ENCODE measurements around the gene RAB20. TPM values are rescaled to one million over a fixed set of nuclear protein-coding genes. Genes with fewer than 3 reads are reported as not detected.

The RAB20 gene
- total RNA-seq, 1 experiment from 2014 or later: 10.6 TPM

- no peak for ATAC-seq
- Histone ChIP-seq H3K4me1 (ENCODE audit: control insufficient read depth in 1 of 2, insufficient read depth in 2 of 2, low read length in 2 of 2) (peaks cover 52 to 53% of the 10 kb centered on the region in 2 experiments), H3K9me3 (ENCODE audit: control insufficient read depth in 1 of 2, insufficient read depth in 1 of 2, low read depth in 1 of 2, low read length in 2 of 2) (no peaks in the 10 kb centered on the region), H4K20me1 (ENCODE audit: insufficient read depth) (no peaks in the 10 kb centered on the region), H2AFZ (ENCODE audit: low read depth, low read length, poor library complexity, severe bottlenecking) (no peak overlapping the region), H3K36me3 (ENCODE audit: control insufficient read depth in 1 of 2, insufficient read depth in 2 of 2, low read length in 2 of 2) (no peaks in the 10 kb centered on the region), H3K27ac (ENCODE audit: low read depth, low read length) (no peak overlapping the region), H3K9ac (ENCODE audit: low read length) (no peak overlapping the region), H3K4me2 (ENCODE audit: low read length) (no peak overlapping the region), H3K79me2 (ENCODE audit: insufficient read depth, low read length) (no peaks in the 10 kb centered on the region; the same call in 1 of the 2 replicates), H3K9me2 (ENCODE audit: insufficient read depth) (no peaks in the 10 kb centered on the region), H3K4me3 (replicated peaks in 1 of 2; ENCODE audit: low read depth in 1 of 2, low read length in 2 of 2) (no peak overlapping the region), H3K27me3 (ENCODE audit: insufficient read depth, low read length) (no peaks in the 10 kb centered on the region)
- ChIA-PET CTCF (no interaction called here), POLR2A (no interaction called here), RAD21 (ENCODE audit: low non-redundant PET in 1 of 2, low total read pairs in 2 of 2, uncharacterized antibody in 2 of 2, unreplicated experiment in 2 of 2) (no interaction called here)
- no peak for TF ChIP-seq SIN3A (IDR thresholded peaks at IDR 0.05; ENCODE audit: low read depth)
- TF ChIP-seq POLR2A (IDR thresholded peaks at IDR 0.05; ENCODE audit: borderline replicate concordance, extremely low read depth, insufficient read depth, insufficient read length): no peak
- TF ChIP-seq CBX3 (IDR thresholded peaks at IDR 0.05; ENCODE audit: low read depth): no peak
- TF ChIP-seq EGR1 (IDR thresholded peaks at IDR 0.05; ENCODE audit: low read depth): no peak
- no peak for TF ChIP-seq SP1 (IDR thresholded peaks at IDR 0.05; ENCODE audit: low read depth)
- no peak for TF ChIP-seq TCF7L2 (IDR thresholded peaks at IDR 0.05; ENCODE audit: borderline replicate concordance, extremely low read depth, insufficient read depth, insufficient read length)
- TF ChIP-seq YY1 (IDR thresholded peaks at IDR 0.05; ENCODE audit: extremely low read depth, insufficient replicate concordance, low read depth, low read length): no peak
- no peak for TF ChIP-seq RAD21 (IDR thresholded peaks at IDR 0.05; ENCODE audit: low read depth)
- TF ChIP-seq, protein P1, sequence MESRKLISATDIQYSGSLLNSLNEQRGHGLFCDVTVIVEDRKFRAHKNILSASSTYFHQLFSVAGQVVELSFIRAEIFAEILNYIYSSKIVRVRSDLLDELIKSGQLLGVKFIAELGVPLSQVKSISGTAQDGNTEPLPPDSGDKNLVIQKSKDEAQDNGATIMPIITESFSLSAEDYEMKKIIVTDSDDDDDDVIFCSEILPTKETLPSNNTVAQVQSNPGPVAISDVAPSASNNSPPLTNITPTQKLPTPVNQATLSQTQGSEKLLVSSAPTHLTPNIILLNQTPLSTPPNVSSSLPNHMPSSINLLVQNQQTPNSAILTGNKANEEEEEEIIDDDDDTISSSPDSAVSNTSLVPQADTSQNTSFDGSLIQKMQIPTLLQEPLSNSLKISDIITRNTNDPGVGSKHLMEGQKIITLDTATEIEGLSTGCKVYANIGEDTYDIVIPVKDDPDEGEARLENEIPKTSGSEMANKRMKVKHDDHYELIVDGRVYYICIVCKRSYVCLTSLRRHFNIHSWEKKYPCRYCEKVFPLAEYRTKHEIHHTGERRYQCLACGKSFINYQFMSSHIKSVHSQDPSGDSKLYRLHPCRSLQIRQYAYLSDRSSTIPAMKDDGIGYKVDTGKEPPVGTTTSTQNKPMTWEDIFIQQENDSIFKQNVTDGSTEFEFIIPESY (IDR thresholded peaks at IDR 0.05; ENCODE audit: extremely low read depth, insufficient replicate concordance, low read length): no peak
- TF ChIP-seq FOSL1 (IDR thresholded peaks at IDR 0.05; ENCODE audit: low read depth): no peak
- no peak for TF ChIP-seq SRF (IDR thresholded peaks at IDR 0.05; ENCODE audit: low read depth)
- no peak for TF ChIP-seq MAX (IDR thresholded peaks at IDR 0.05)
- BruUV-seq (replicated peaks): no TSS peak
- no peak for DNase-seq (ENCODE audit: low read depth, low spot score)
- intact Hi-C loops (cut with micrococcal nuclease): no loop called here
Observed at GRCh38 chr13:110528911-110529310, 32.6 kb downstream of the RAB20 start.

All from HCT116 (cell line).